HEK293 (cell line): Measurements from ENCODE around the gene RPS21.

Source experiments
- CTCF ChIA-PET: fragments of 350-600 bp; formaldehyde crosslinking; extraction: SDS; loops from one replicate; lab custom pipeline; 2021; ENCODE audit warnings: antibody characterized with exemption; lab: Yijun Ruan, JAX
- POLR2A ChIA-PET: fragments of 300-600 bp; formaldehyde crosslinking; extraction: SDS; loops from one replicate; lab custom pipeline; 2020; ENCODE audit warnings: antibody characterized with exemption, inconsistent platforms; lab: Yijun Ruan, JAX
- H3K27ac ChIP-seq: fragments of 200-500 bp; sonication (Bioruptor generic); 2 replicates; pipeline ENCODE4 v1.5.1; 2014; ENCODE audit warnings: low read depth, low read length, control low read depth, inconsistent platforms; ENCODE audit errors: extremely low read depth
- H3K36me3 ChIP-seq, 2 experiments: fragments of 200-500 bp in 1 of 2; sonication (Bioruptor generic) in 1 of 2; 1 replicate in 1 of 2; 2 replicates in 1 of 2; pipeline ENCODE4 v1.5.1; 2014 to 2017; ENCODE audit warnings: inconsistent platforms in 2 of 2, low read length in 2 of 2; ENCODE audit not compliant: control insufficient read depth in 2 of 2, insufficient read depth in 1 of 2
- H3K4me1 ChIP-seq: fragments of 200-500 bp; sonication (Bioruptor generic); 2 replicates; pipeline ENCODE4 v1.5.1; 2014; ENCODE audit warnings: mild to moderate bottlenecking, low read length, inconsistent platforms; ENCODE audit not compliant: control insufficient read depth, insufficient read depth
- H3K4me3 ChIP-seq: 2 replicates; pipeline ENCODE4 v1.5.1; 2011; ENCODE audit warnings: low read depth, mild to moderate bottlenecking, control low read depth, low read length, moderate library complexity
- H3K9me3 ChIP-seq: fragments of 200-500 bp; sonication (Bioruptor generic); 2 replicates; pipeline ENCODE4 v1.5.1; 2014; ENCODE audit warnings: low read depth, low read length, inconsistent platforms; ENCODE audit not compliant: control insufficient read depth, insufficient read depth
- AEBP2 ChIP-seq: fragments of 450-650 bp; formaldehyde crosslinking; IDR thresholded peaks from 2 replicates; pipeline ENCODE4 v1.5.1; 2016; ENCODE audit warnings: missing biosample characterization, missing genetic modification characterization, borderline replicate concordance
- BCL11A ChIP-seq: fragments of 450-650 bp; formaldehyde crosslinking; IDR thresholded peaks from 2 replicates; pipeline ENCODE4 v1.5.1; 2016; ENCODE audit warnings: low read depth, missing biosample characterization, missing genetic modification characterization
- HOXA7 ChIP-seq: sonication (generic); formaldehyde crosslinking; IDR thresholded peaks from 2 replicates; pipeline ENCODE4 v1.8.1; 2022; ENCODE audit warnings: missing genetic modification reagents, borderline replicate concordance
- PATZ1 ChIP-seq: fragments of 450-650 bp; formaldehyde crosslinking; IDR thresholded peaks from 2 replicates; pipeline ENCODE4 v1.5.1; 2016; ENCODE audit warnings: missing biosample characterization, missing genetic modification characterization
- PRDM2 ChIP-seq: fragments of 450-650 bp; formaldehyde crosslinking; IDR thresholded peaks from 2 replicates; pipeline ENCODE4 v1.5.1; 2016; ENCODE audit warnings: missing biosample characterization, missing genetic modification characterization, borderline replicate concordance
- SP3 ChIP-seq: fragments of 450-650 bp; formaldehyde crosslinking; IDR thresholded peaks from 2 replicates; pipeline ENCODE4 v1.5.1; 2016; ENCODE audit warnings: missing biosample characterization, missing genetic modification characterization
- YY2 ChIP-seq: fragments of 450-650 bp; formaldehyde crosslinking; IDR thresholded peaks from 2 replicates; pipeline ENCODE4 v1.5.1; 2016; ENCODE audit warnings: missing biosample characterization, missing genetic modification characterization
- ZBTB10 ChIP-seq: fragments of 450-650 bp; formaldehyde crosslinking; IDR thresholded peaks from 2 replicates; pipeline ENCODE4 v1.5.1; 2016; ENCODE audit warnings: missing biosample characterization, missing genetic modification characterization
- ZBTB44 ChIP-seq: fragments of 450-650 bp; IDR thresholded peaks from 2 replicates; pipeline ENCODE4 v1.5.1; 2018; ENCODE audit warnings: missing biosample characterization, mild to moderate bottlenecking, missing genetic modification characterization
- ZBTB48 ChIP-seq: fragments of 450-650 bp; formaldehyde crosslinking; IDR thresholded peaks from 2 replicates; pipeline ENCODE4 v1.5.1; 2016; ENCODE audit warnings: missing biosample characterization, missing genetic modification characterization
- ZFP69B ChIP-seq: fragments of 450-650 bp; formaldehyde crosslinking; IDR thresholded peaks from 2 replicates; pipeline ENCODE4 v1.5.1; 2016; ENCODE audit warnings: missing biosample characterization, missing genetic modification characterization
- ZNF175 ChIP-seq: fragments of 450-650 bp; formaldehyde crosslinking; IDR thresholded peaks from 2 replicates; pipeline ENCODE4 v1.5.1; 2016; ENCODE audit warnings: missing biosample characterization, missing genetic modification characterization
- ZNF221 ChIP-seq: fragments of 450-650 bp; formaldehyde crosslinking; IDR thresholded peaks from 2 replicates; pipeline ENCODE4 v1.5.1; 2017; ENCODE audit warnings: missing biosample characterization, missing genetic modification characterization, borderline replicate concordance
- ZNF24 ChIP-seq: fragments of 450-650 bp; formaldehyde crosslinking; IDR thresholded peaks from 2 replicates; pipeline ENCODE4 v1.5.1; 2016; ENCODE audit warnings: missing biosample characterization, missing genetic modification characterization
- ZNF274 ChIP-seq, 2 experiments: fragments of 200-500 bp in 1 of 2; fragments of 450-650 bp in 1 of 2; sonication (Bioruptor generic) in 1 of 2; formaldehyde crosslinking in 1 of 2; IDR thresholded peaks; 2 replicates each; pipeline versions ENCODE4 v1.5.1 to v1.6.1; 2014 to 2016; ENCODE audit warnings: borderline replicate concordance in 1 of 2, inconsistent platforms in 1 of 2, low read length in 1 of 2, missing biosample characterization in 1 of 2, missing genetic modification characterization in 1 of 2
- ZNF292 ChIP-seq: fragments of 450-650 bp; formaldehyde crosslinking; IDR thresholded peaks from 2 replicates; pipeline ENCODE4 v1.5.1; 2016; ENCODE audit warnings: low read depth, missing biosample characterization, missing genetic modification characterization, borderline replicate concordance
- ZNF510 ChIP-seq: fragments of 450-650 bp; formaldehyde crosslinking; IDR thresholded peaks from 2 replicates; pipeline ENCODE4 v1.5.1; 2018; ENCODE audit warnings: mild to moderate bottlenecking, missing genetic modification characterization, missing biosample characterization; ENCODE audit not compliant: insufficient replicate concordance
- ZNF530 ChIP-seq: fragments of 450-650 bp; formaldehyde crosslinking; IDR thresholded peaks from 2 replicates; pipeline ENCODE4 v1.5.1; 2016; ENCODE audit warnings: low read depth, missing biosample characterization, missing genetic modification characterization
- ZNF624 ChIP-seq: fragments of 450-650 bp; formaldehyde crosslinking; IDR thresholded peaks from 2 replicates; pipeline ENCODE4 v1.5.1; 2017; ENCODE audit warnings: missing biosample characterization, missing genetic modification characterization
- ZNF660 ChIP-seq: fragments of 450-650 bp; IDR thresholded peaks from 2 replicates; pipeline ENCODE4 v1.5.1; 2018; ENCODE audit warnings: missing biosample characterization, mild to moderate bottlenecking, missing genetic modification characterization
- ZNF701 ChIP-seq: fragments of 450-650 bp; formaldehyde crosslinking; IDR thresholded peaks from 2 replicates; pipeline ENCODE4 v1.5.1; 2016; ENCODE audit warnings: missing biosample characterization, missing genetic modification characterization
- ZNF785 ChIP-seq: fragments of 450-650 bp; formaldehyde crosslinking; IDR thresholded peaks from 2 replicates; pipeline ENCODE4 v1.5.1; 2016; ENCODE audit warnings: missing biosample characterization, missing genetic modification characterization

The RPS21 gene

GRCh38 chr20:62407221-62407992, 20.5 kb downstream of the RPS21 start, which contains the start of gene CABLES2:
Gene CABLES2 (minus strand): TSS chr20:62407285. CDS start chr20:62407276, 9 bp downstream.
- ChIA-PET POLR2A (interaction anchor here (0.6 to 0.7 kb wide), 4 partner anchors 21 to 106 kb away, joined by 3 read pairs; partner anchors contain the start of genes ADRM1 and RPS21), CTCF (interaction anchor here (0.7 kb wide), 1 partner anchor 385 kb away, joined by 3 read pairs; no protein-coding TSS in a partner anchor)
- Histone ChIP-seq H3K36me3 (peaks cover 0 to 27% of the 10 kb centered on the region in 2 experiments; a peak in 1 of 3 replicates), H3K27ac (peak within 1 kb of the TSS; percentile 81), H3K4me1 (peaks cover 6% of the 10 kb centered on the region; the same call in 1 of the 2 replicates), H3K4me3 (peak within 1 kb of the TSS; percentile 57), H3K9me3 (no peaks in the 10 kb centered on the region)
- no peak for TF ChIP-seq ZNF510 (tag by site-specific recombination)
- TF ChIP-seq BCL11A (tag by site-specific recombination): peak; percentile 81
- TF ChIP-seq ZNF221 (tag by site-specific recombination): no peak
- no peak for TF ChIP-seq ZNF292 (tag by site-specific recombination)
- peak; percentile 70 for TF ChIP-seq ZBTB44
- TF ChIP-seq ZNF624 (tag by site-specific recombination): no peak
- peak; percentile 79; the same call in 1 of the 2 replicates for TF ChIP-seq ZNF24
- no peak for TF ChIP-seq AEBP2
- peak; percentile 90 for TF ChIP-seq ZBTB48 (tag by site-specific recombination)
- TF ChIP-seq ZNF274 (IDR thresholded peaks at IDR 0.05; ENCODE audit: low read length): no peak
- no peak for TF ChIP-seq ZNF274 (tag by site-specific recombination; IDR thresholded peaks at IDR 0.05; ENCODE audit: borderline replicate concordance)
- no peak for TF ChIP-seq ZNF175 (tag by site-specific recombination)
- peak; percentile 87 for TF ChIP-seq ZFP69B (tag by site-specific recombination)
- TF ChIP-seq YY2: peak; percentile 71; the same call in 1 of the 2 replicates
- no peak for TF ChIP-seq ZNF660 (tag by site-specific recombination)
- TF ChIP-seq ZNF530: no peak
- no peak for TF ChIP-seq ZNF701
- no peak for TF ChIP-seq HOXA7 (CRISPR knock-in tag)
- peak; percentile 81 for TF ChIP-seq PATZ1 (tag by site-specific recombination)
- TF ChIP-seq ZBTB10 (tag by site-specific recombination): peak; percentile 95
- TF ChIP-seq SP3: peak; percentile 95
- peak; percentile 91 for TF ChIP-seq ZNF785
- TF ChIP-seq PRDM2 (tag by site-specific recombination): no peak
